ENCODE data around the gene FGGY. TPM values are rescaled to one million over a fixed set of nuclear protein-coding genes. Genes with fewer than 3 reads are reported as not detected.

The FGGY gene
- polyA plus RNA-seq, 6 donors from 2014 or later, result 6.1 to 12.0 (median 7.3) TPM

DNA sequence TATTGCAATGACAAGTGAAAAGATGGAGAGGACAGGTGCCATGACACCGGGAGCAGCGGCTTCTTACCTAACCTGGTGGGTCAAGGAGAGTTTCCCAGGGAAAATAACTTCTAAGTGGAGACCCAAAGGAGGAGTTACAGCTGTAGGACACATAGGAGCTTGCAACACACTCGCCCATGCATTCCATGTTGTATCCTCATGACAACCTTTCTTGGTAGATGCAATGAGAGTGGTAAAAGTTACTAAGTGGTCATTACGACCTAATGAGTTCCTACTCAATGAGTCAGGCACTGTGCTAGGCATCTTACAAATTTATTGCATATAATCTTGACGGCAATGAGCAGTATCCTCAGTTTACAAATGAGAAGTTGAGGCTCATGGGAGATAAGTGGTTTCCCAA is 398.4 kb downstream of the FGGY start:
- no peaks in the 10 kb centered on the region for H3K27me3 Mint-ChIP-seq
- ATAC-seq (ENCODE audit: low read depth in 2 of 2) (no peak), DNase-seq (no peak)
- peaks cover 7 to 8% of the 10 kb centered on the region in 2 donors for H3K36me3 Mint-ChIP-seq
- H3K4me1 Mint-ChIP-seq, result peaks cover 35 to 46% (median 46%) of the 10 kb centered on the region in 3 donors
- peaks cover 0 to 6% (median 0%) of the 10 kb centered on the region in 7 donors for H3K9me3 Mint-ChIP-seq
- H3K4me3 Mint-ChIP-seq, result peak overlapping the region in 1 of 8 donors; percentile 32
- peak overlapping the region in 3 of 6 donors; percentile 11 to 78 (median 71) for H3K27ac Mint-ChIP-seq

DNA sequence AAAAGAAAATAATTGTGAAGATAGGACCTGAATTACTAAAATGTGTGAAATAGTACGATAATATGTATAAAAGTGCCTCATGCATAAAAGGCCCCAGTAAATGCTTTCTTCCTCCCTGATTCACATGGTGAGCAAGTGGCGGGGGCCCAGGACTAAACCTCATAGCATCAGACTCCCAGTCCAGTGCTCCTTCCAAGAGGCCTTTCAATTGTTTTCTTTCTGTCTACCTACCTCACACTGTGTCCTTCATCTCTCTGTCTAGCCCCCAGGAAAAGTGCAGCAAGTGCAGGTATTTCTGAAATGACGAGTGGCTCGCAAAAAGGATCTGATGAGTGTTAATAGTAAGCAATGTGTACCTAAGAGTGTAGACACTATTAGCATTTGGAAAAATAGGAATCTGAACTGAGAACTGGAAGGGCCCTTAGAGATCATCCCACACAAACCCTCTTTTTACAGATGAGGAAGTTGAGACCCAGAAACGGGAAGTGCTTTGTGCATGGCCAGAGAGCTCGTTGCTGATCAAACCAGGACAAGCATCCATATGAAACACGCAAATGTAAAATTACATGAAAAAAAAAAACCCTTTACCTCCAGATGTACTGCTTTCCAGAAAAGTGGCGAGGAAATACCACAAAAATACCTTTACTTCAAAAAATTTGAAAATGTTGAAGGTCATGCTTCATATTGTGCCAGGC is 399.7 kb downstream of the FGGY start:
- ATAC-seq (ENCODE audit: low read depth in 2 of 2) (peak; percentile 66 to 73), DNase-seq (peak; percentile 58)
- Mint-ChIP-seq H3K27ac (peak overlapping the region; percentile 24 to 96 (median 69)), H3K9me3 (peaks cover 0 to 6% (median 1%) of the 10 kb centered on the region in 7 donors), H3K4me3 (peak overlapping the region; percentile 70 to 87 (median 83)), H3K36me3 (peaks cover 7 to 8% of the 10 kb centered on the region in 2 donors), H3K4me1 (peaks cover 35 to 46% (median 46%) of the 10 kb centered on the region in 3 donors), H3K27me3 (no peaks in the 10 kb centered on the region)

DNA sequence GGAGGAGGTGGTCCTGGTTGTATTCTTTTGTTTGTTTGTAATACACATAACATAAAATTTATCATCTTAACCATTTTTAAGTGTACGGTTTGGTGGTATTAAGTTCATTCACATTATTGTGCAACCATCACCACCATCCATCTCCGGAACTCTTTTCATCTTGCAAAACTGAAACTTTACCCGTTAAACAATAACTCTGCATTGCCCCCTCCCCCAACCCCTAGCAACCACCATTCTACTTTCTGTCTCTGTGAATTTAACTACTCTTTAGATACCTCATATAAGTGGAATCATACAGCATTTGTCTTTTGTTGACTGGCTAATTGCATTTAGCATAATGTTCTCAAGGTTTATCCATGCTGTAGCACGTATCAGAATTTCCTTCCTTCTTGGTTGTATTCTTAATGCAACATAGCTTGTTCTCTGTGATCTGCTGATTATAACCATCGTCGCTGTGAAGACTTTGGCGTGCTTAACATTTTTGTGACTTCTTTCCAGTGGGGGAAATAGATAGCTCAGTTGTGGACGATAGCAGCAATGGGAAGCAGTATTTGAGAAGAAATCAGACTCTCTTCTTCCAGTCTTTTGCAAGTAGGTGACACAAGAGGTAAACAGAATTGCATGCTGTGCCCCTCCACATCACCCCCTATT is 400.4 kb downstream of the FGGY start:
- peak overlapping the region; percentile 24 to 96 (median 56) for H3K27ac Mint-ChIP-seq
- peak overlapping the region; percentile 70 to 87 (median 83) for H3K4me3 Mint-ChIP-seq
- peaks cover 35 to 44% (median 43%) of the 10 kb centered on the region in 3 donors for H3K4me1 Mint-ChIP-seq
- peaks cover 0 to 6% (median 1%) of the 10 kb centered on the region in 7 donors for H3K9me3 Mint-ChIP-seq
- H3K27me3 Mint-ChIP-seq, result no peaks in the 10 kb centered on the region
- ATAC-seq (ENCODE audit: low read depth in 2 of 2) (peak in 1 of 2 donors; percentile 20), DNase-seq (peak; percentile 23)
- H3K36me3 Mint-ChIP-seq, result peaks cover 7 to 8% of the 10 kb centered on the region in 2 donors

DNA sequence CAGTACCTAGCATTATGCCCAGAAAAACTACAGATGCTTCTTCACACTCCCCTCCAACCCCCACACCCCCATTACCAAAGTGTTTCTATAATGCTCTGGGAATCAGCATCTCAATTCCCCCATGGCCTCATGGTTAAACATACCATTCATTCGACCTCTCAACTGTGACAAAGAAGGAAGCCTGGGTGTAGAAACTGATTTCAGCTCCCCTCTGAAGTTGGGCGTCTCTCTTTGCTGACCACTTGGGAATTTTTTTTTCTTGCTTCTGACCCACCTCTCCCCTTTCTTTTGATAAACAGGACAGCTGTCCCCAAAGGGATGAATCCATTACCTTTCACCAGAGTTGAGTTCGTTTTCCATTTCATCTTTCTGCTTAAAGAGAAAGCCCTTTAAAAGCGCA is 401.5 kb downstream of the FGGY start:
- Mint-ChIP-seq H3K27ac (peak overlapping the region in 4 of 6 donors; percentile 28 to 82 (median 48)), H3K9me3 (peaks cover 0 to 3% (median under 1%) of the 10 kb centered on the region in 7 donors), H3K4me1 (peaks cover 26 to 33% (median 32%) of the 10 kb centered on the region in 3 donors), H3K36me3 (peaks cover 4 to 6% of the 10 kb centered on the region in 2 donors), H3K4me3 (peak overlapping the region in 2 of 8 donors; percentile 25 to 57), H3K27me3 (no peaks in the 10 kb centered on the region)
- DNase-seq, result no peak
- no peak for ATAC-seq (ENCODE audit: low read depth in 2 of 2)

DNA sequence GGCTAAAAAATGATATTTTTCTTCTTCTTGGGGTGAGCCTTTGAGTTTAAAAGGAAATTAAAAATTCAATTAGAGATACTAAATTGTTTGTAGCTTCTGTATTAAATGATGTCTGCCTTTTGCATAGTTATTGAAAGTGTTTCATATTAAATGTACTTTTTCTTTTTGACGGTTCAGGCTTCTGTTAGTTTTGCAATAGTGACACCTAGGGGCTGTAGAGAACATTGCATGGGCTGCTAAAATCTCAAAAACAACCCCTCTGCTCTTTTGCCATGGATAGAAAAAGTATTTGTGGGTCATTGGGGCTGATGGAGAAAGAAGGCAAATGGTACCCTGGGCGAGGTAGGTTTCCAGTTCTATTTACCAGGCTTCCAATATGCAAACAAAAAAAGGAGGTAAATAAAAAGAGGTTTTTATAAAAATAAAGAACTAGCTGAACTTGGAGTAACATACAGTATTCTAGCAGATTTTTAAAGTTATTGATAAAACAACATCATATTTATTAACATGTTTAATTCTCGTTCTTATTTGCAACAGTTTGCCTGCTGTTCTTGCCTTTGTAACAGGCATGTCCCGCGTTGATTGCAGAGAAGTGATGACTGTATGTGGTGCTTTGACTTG is 402.4 kb downstream of the FGGY start:
- Mint-ChIP-seq H3K9me3 (peaks cover 0 to 2% (median 0%) of the 10 kb centered on the region in 7 donors), H3K27ac (no peak overlapping the region), H3K27me3 (no peaks in the 10 kb centered on the region), H3K36me3 (peaks cover 0 to 4% of the 10 kb centered on the region in 2 donors), H3K4me3 (peak overlapping the region in 1 of 8 donors; percentile 18), H3K4me1 (peaks cover 24 to 29% (median 27%) of the 10 kb centered on the region in 3 donors)
- ATAC-seq (ENCODE audit: low read depth in 2 of 2) (peak in 1 of 2 donors; percentile 31), DNase-seq (peak; percentile 52)

DNA sequence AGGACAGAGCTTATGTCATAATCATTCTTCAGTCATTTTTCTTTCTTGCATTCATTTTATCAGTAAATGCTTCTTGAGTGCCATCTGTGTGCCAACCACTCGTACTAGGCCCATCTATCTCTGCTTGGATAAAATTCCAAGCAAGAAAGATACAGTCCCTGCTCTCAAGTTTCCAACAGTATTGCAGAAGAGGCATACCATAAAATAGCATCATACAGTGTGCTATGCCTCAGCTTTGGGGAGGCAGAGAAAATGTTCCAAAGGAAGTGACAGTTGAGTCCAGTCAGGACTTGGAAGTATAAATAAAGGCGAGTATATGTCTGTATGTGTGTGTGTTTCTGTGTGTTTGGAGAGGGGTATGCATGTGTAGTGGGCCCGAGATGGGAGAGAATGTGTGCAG is 404.5 kb downstream of the FGGY start:
- Mint-ChIP-seq H3K9me3 (peaks cover 0 to 2% (median 0%) of the 10 kb centered on the region in 7 donors), H3K27ac (no peak overlapping the region), H3K4me1 (peaks cover 22 to 27% (median 25%) of the 10 kb centered on the region in 3 donors), H3K4me3 (no peak overlapping the region), H3K27me3 (no peaks in the 10 kb centered on the region), H3K36me3 (peaks cover 0 to 8% of the 10 kb centered on the region in 2 donors)
- DNase-seq (no peak), ATAC-seq (ENCODE audit: low read depth in 2 of 2) (no peak)

DNA sequence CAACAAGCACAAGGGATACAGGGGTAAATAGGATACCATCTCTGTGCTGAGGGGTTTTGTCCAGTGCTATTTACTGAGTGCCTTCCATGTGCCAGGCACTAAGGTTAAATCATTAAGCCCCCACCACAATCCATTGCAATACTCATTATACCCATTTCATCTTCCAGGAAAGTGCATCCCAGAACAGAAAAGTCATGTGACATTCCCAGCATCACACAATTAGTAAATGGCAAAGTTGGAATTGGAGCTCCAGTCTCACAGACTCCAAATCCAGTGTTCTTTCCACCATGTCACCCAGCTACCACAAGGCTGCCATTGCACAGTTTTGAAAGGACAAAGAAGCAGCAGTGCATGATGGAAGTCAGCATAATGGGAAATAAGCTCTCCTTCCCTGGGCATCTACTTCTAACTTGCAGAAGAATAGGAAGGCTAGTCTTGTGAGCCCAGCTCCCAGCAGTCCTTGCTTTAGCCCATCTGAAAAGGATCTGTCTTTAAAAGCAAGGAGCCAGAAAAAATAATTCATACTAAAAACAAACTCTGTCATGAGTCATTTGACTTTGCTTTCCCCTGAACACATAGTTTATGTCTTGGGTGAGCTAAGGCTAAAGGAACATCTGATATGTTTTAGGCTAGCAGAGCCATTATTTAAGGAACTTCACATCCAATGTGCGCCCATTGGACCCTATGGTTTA is 406.5 kb downstream of the FGGY start:
- H3K36me3 Mint-ChIP-seq, result peaks cover 0 to 8% of the 10 kb centered on the region in 2 donors
- H3K27me3 Mint-ChIP-seq, result no peaks in the 10 kb centered on the region
- peaks cover 6 to 9% (median 7%) of the 10 kb centered on the region in 3 donors for H3K4me1 Mint-ChIP-seq
- no peak for DNase-seq
- no peak overlapping the region for H3K4me3 Mint-ChIP-seq
- peak overlapping the region in 1 of 6 donors; percentile 70 for H3K27ac Mint-ChIP-seq
- ATAC-seq (ENCODE audit: low read depth in 2 of 2), result no peak
- peaks cover 0 to 2% (median 0%) of the 10 kb centered on the region in 7 donors for H3K9me3 Mint-ChIP-seq

DNA sequence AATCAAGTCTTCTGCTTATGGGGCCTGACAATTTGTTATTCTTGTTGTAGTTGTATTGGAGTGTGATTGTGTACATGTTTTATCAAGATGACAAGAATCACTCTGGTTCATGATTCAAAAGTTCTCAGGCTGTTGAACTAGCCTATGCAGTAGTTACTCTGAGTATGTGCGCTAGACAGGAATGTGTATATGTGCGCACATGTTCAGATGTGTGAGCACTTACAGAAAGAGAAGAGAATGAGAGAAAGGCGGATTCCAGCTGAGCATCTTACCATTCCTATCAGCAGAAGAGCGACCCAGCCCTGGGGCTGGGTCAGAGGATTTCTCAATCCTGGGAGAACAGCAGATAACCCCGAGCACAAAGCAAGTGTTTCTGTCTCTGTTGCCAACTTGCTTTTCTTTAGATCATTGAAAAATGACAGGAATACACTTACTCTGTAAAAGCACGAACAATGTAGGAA is 407.1 kb downstream of the FGGY start:
- Mint-ChIP-seq H3K4me3 (no peak overlapping the region), H3K27me3 (no peaks in the 10 kb centered on the region), H3K27ac (peak overlapping the region in 1 of 6 donors; percentile 70), H3K4me1 (peaks cover 2 to 5% (median 4%) of the 10 kb centered on the region in 3 donors), H3K36me3 (peaks cover 3 to 8% of the 10 kb centered on the region in 2 donors), H3K9me3 (peaks cover 0 to 2% (median 0%) of the 10 kb centered on the region in 7 donors)
- ATAC-seq (ENCODE audit: low read depth in 2 of 2) (no peak), DNase-seq (no peak)

DNA sequence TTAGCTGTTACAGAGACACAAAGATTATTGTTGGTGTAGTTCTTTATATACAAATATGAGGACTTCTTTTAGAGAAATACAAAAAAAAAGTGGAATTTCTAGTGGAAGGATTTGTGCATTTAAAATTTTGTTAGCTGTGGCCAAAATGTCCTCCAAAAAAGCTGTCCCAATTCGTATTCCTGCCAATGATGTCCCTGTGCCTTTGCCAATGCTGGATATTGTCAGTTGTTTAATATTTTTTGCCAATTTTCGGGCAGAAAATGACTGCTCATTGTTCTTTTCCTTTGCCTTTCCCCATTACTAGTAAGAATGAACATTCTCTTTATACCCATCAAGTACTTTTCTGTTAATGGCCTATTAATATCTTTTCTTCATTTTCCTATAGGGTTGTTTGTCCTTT is 407.8 kb downstream of the FGGY start:
- Mint-ChIP-seq H3K9me3 (peaks cover 0 to 2% (median 0%) of the 10 kb centered on the region in 7 donors), H3K4me3 (no peak overlapping the region), H3K27ac (no peak overlapping the region), H3K4me1 (no peaks in the 10 kb centered on the region), H3K36me3 (peaks cover 5 to 8% of the 10 kb centered on the region in 2 donors), H3K27me3 (no peaks in the 10 kb centered on the region)
- DNase-seq (no peak), ATAC-seq (ENCODE audit: low read depth in 2 of 2) (no peak)

DNA sequence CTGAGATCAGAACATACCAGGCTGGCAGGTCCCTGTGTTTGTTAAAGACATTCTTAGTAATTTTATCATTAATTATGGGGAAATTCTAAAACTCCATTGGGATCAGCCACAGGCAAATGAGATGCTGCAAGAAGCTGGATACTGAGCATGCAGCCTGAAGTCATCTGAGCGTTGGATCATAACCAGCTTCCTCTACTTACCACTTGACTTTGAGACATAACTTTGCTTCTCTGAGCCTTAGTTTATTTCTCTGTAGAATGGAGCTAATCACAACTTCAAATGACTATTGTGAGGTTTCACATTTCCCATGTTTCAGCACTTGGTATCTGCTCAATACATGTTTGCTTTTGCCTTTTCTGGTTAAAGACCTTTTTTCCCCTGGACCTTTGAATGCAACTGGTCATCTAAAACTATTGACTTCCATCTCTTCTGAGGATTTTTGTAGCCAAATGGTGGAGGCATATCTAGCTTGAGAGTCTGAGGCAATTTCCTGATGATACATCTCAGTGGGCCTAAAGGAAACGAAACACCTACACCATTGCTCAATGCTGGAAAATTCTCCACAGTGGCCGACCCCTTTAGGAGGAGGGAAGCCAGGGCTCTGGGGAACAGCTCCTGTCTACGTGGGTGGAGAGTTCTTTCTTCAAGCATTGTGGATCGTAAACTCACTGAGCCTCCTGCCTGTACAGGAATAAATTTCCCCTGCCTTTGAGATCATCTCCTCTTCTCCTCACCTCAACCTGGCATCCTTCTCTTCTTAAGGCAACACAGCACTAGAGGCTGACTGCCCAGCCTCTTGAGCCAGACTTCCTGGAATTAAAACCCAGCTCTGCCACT is 408.8 kb downstream of the FGGY start:
- Mint-ChIP-seq H3K4me3 (no peak overlapping the region), H3K9me3 (peaks cover 0 to 6% (median 3%) of the 10 kb centered on the region in 7 donors), H3K27ac (no peak overlapping the region), H3K36me3 (peaks cover 5 to 8% of the 10 kb centered on the region in 2 donors), H3K4me1 (no peaks in the 10 kb centered on the region), H3K27me3 (no peaks in the 10 kb centered on the region)
- DNase-seq, result no peak
- no peak for ATAC-seq (ENCODE audit: low read depth in 2 of 2)

DNA sequence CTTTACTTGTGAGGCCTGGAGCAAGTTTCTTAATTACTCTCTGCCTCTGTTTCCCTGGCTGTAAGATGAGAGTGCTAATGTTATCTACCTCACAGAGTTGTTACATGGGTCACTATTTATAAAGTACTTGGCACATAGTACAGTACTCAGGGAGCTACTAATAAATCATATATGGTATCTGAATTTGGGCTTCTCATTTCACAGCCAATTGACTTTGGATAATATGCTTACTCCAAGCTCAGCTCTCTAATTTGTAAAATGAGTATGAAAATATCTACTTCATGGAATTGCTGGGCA is 409.4 kb downstream of the FGGY start:
- Mint-ChIP-seq H3K36me3 (peaks cover 5 to 8% of the 10 kb centered on the region in 2 donors), H3K4me3 (no peak overlapping the region), H3K9me3 (peaks cover 0 to 10% (median 4%) of the 10 kb centered on the region in 7 donors), H3K27me3 (no peaks in the 10 kb centered on the region), H3K27ac (no peak overlapping the region), H3K4me1 (no peaks in the 10 kb centered on the region)
- DNase-seq, result no peak
- no peak for ATAC-seq (ENCODE audit: low read depth in 2 of 2)

DNA sequence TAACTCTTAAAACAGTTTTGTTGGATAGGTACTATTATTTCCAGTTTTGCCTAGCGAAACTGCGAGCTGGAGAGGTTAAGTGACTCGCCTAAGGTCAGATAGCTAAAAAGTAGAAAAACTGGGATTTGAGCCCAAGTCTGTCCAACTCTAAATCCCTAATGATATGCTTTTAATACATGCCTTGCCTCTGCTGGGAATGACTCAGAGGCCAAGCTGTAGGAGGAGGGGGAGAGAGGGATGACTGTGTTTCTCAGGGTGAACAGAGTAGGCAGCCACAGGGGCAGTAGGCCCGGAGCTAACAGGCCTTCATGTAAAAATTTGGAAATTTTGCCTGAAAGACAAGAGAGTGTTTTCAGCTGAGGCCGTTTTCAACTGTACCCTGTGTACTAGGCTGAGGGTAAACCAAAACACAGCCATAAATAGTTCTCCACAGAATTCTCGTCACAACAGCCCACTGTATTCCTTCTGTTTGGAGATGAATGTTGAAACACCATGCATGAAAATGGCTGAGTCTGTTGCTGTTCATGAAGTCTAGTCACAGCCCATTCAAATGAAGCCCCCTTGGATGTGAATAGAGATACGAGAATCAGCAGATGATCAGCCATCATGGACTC is 410.4 kb downstream of the FGGY start:
- ATAC-seq (ENCODE audit: low read depth in 2 of 2) (no peak), DNase-seq (no peak)
- Mint-ChIP-seq H3K4me3 (no peak overlapping the region), H3K4me1 (no peaks in the 10 kb centered on the region), H3K9me3 (peaks cover 0 to 10% (median 4%) of the 10 kb centered on the region in 7 donors), H3K27me3 (no peaks in the 10 kb centered on the region), H3K27ac (peak overlapping the region in 2 of 6 donors; percentile 44 to 78), H3K36me3 (peaks cover 5 to 8% of the 10 kb centered on the region in 2 donors)
